GM19240 (cell line): ENCODE data around the gene DGKG.

ENCODE experiments used
- DNase-seq: peaks from one replicate; pipeline ENCODE4 v3.0.0; 2011; ENCODE audit warnings: low spot score; ENCODE audit not compliant: insufficient read length

The DGKG gene

GRCh38 chr3:186176373-186176990 is 185.6 kb downstream of the DGKG start:
- no peak for DNase-seq

- no peak for DNase-seq
Measured at GRCh38 chr3:186173224-186173815, 188.7 kb downstream of the DGKG start.

- DNase-seq, result no peak
Measured at GRCh38 chr3:186172353-186172752, 189.7 kb downstream of the DGKG start.

- no peak for DNase-seq
Measured at GRCh38 chr3:186171521-186171920, 190.5 kb downstream of the DGKG start.

- no peak for DNase-seq
Measured at GRCh38 chr3:186170516-186170915, 191.5 kb downstream of the DGKG start.

- DNase-seq, result no peak
Measured at GRCh38 chr3:186169379-186169778, 192.7 kb downstream of the DGKG start.

GRCh38 chr3:186168976-186169375 is 193.1 kb downstream of the DGKG start:
- no peak for DNase-seq

GRCh38 chr3:186167646-186168395 is 194.2 kb downstream of the DGKG start:
- DNase-seq, result no peak

GRCh38 chr3:186166491-186167288 is 195.3 kb downstream of the DGKG start:
- no peak for DNase-seq

- DNase-seq, result no peak
Measured at GRCh38 chr3:186166036-186166435, 196.0 kb downstream of the DGKG start.

- no peak for DNase-seq
Measured at GRCh38 chr3:186165331-186165730, 196.7 kb downstream of the DGKG start.

- DNase-seq, result no peak
Measured at GRCh38 chr3:186164696-186165095, 197.3 kb downstream of the DGKG start.

GRCh38 chr3:186162221-186162620 is 199.8 kb downstream of the DGKG start:
- DNase-seq, result no peak

- no peak for DNase-seq
Measured at GRCh38 chr3:186160691-186161243, 201.3 kb downstream of the DGKG start.

- DNase-seq, result no peak
Measured at GRCh38 chr3:186154641-186155040, 207.4 kb downstream of the DGKG start.

- DNase-seq, result peak; percentile 43
Measured at GRCh38 chr3:186152889-186153292, 209.1 kb downstream of the DGKG start.

- no peak for DNase-seq
Measured at GRCh38 chr3:186152361-186152798, 209.7 kb downstream of the DGKG start.

GRCh38 chr3:186151077-186151971 is 210.7 kb downstream of the DGKG start:
- DNase-seq, result no peak

- DNase-seq, result no peak
Measured at GRCh38 chr3:186150041-186150830, 211.8 kb downstream of the DGKG start.
